ENCODE results near the gene SMIM32.

The SMIM32 gene

GRCh38 chr5:136185974-136186665 is 6.8 kb downstream of the SMIM32 start:
- no peak for DNase-seq

- DNase-seq = no peak
These were observed 10.3 kb downstream of the SMIM32 start for GRCh38 chr5:136182618-136183017.

GRCh38 chr5:136174021-136174659 is 18.8 kb downstream of the SMIM32 start:
- DNase-seq = peak; percentile 39

GRCh38 chr5:136169218-136169617 is 23.7 kb downstream of the SMIM32 start:
- no peak for DNase-seq

- DNase-seq = no peak
These were observed 26.1 kb downstream of the SMIM32 start for GRCh38 chr5:136166909-136167308.

GRCh38 chr5:136164226-136164625 is 28.7 kb downstream of the SMIM32 start:
- DNase-seq = no peak

GRCh38 chr5:136162008-136162407 is 31.0 kb downstream of the SMIM32 start:
- no peak for DNase-seq

- no peak for DNase-seq
These were observed 33.5 kb downstream of the SMIM32 start for GRCh38 chr5:136159457-136159856.

GRCh38 chr5:136157514-136157913 is 35.4 kb downstream of the SMIM32 start:
- no peak for DNase-seq

GRCh38 chr5:136155761-136156160 is 37.2 kb downstream of the SMIM32 start:
- DNase-seq = peak; percentile 29

- DNase-seq = no peak
These were observed 37.9 kb downstream of the SMIM32 start for GRCh38 chr5:136155078-136155477.

- no peak for DNase-seq
These were observed 39.3 kb downstream of the SMIM32 start for GRCh38 chr5:136153581-136154236.

- DNase-seq = no peak
These were observed 43.1 kb downstream of the SMIM32 start for GRCh38 chr5:136149891-136150290.

GRCh38 chr5:136147632-136148031 is 45.3 kb downstream of the SMIM32 start:
- no peak for DNase-seq

GRCh38 chr5:136146201-136146600 is 46.8 kb downstream of the SMIM32 start:
- no peak for DNase-seq

- DNase-seq = no peak
These were observed 47.9 kb downstream of the SMIM32 start for GRCh38 chr5:136145030-136145429.

GRCh38 chr5:136143763-136144162 is 49.2 kb downstream of the SMIM32 start:
- DNase-seq = no peak

GRCh38 chr5:136143312-136143711 is 49.6 kb downstream of the SMIM32 start:
- DNase-seq = no peak

GRCh38 chr5:136141561-136141960 is 51.4 kb downstream of the SMIM32 start:
- no peak for DNase-seq
